Iris pigment epithelial cell (primary cell): ENCODE data around the gene TTC9.

Source experiments
- DNase-seq: peaks from one replicate; pipeline ENCODE4 v3.0.0-alpha.2; 2011; ENCODE audit warnings: low read depth

Gene TTC9

DNA sequence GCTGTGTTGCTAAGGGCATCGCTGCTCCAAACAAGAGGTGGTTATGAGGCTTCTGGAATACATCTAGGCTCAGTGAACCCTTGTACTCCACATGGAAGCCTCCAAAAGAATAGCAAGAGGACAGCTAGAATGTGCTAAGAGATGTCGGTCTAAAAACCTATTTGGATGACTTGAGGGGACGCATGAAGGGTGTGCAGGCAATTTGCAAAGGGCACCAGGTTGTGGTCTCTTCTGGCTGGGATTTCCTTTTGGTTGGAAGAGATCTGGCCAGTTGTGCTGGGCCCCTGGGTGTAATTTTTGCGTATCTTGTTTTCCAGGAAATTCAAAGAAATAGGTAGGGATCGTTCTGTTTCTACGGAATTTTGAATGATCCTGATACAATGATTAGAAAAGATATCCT is 4.2 kb downstream of the TTC9 start:
- no peak for DNase-seq

DNA sequence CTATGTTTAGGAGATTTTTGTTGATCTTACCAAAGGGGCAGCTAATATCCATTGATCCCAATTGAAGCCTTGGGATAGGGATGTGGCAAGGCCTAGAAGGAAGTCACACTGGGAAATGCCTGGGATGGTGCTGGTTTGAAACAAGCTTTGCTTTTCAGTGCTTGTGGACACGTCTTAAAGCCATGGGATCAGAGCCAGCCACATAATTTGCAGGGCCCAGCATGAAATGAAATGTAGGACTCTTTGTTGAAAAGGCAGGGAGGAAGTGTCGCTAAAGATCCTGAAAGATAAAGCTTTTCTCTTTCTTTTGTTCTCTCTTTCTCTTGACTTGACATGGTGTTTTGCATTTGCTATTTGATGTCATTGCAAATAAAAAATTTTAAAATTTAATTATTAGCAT is 5.0 kb downstream of the TTC9 start:
- DNase-seq: no peak

DNA sequence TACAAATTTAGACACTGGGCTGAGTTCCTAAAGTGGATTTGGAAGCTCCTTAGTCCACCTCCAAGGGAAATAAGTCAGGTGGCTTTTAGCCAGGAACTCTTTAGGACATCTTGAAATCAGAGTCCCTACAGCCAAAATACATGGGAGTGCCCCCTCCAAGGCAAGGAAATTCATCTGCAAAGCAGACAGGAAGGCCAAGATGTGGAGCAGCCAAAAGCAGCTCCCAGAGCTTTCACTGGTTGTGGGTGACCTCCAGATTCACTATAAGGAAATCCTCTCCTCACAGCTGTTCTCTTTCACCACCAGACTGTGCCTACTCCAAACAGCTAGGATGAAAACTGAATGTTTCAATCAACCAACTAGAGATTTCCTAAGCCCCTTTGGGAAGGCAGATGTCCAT is 6.6 kb downstream of the TTC9 start:
- no peak for DNase-seq

DNA sequence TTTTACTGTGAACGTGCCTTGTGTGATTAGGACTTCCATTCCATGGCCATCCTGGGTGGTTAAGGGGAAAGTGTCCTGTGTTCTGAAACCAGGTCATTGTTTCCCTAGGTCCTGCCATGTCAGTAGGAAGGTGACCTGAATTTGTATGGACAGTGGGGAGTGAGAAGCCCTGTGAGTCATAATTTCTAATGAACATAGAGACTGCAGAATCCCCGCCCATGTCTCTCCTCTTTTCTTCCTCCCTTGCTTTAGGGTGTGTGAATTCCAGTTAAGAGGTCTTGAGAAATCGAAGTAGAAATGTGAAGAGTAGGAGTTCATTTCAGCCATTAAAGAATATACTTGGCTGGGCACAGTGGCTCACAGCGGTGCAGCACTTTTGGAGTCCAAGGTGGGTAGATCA is 8.1 kb downstream of the TTC9 start:
- no peak for DNase-seq

DNA sequence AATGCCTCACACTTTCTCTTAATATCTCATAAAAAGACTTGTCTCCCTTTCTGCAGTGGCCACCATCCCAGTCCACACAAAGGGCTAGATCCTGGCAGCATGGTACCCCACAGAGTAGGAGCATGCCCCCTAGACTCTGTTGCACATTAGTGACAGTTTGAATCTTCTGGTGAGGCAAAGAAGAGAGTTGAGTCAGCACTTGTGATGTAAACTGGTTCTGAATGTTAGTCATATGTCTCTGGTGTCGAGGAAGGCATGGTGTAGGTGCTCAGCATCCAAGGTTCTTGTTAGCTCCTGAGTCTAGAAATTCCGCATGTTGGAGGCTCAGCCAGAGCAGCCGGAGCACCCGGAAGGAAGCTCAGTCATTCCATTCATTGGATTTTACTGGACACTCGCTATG is 9.8 kb downstream of the TTC9 start:
- no peak for DNase-seq

DNA sequence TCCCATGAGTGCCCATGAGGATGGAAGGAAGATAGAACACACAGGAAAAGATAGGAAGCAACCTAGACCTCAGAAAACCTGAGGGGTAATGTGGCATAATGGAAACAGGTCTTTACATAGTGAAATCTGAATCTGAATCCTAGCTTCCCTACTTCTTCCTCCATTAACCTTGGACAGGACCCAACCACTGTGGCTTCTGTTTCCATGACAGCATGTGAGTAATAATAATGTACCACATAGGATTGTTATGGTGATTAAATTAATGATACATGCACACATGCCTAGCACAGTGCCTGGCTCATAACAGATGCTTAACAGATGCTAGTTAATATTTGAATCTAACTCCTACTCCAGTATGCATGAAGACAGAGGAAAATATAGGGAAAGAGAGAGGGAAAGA is 11.2 kb downstream of the TTC9 start:
- no peak for DNase-seq

DNA sequence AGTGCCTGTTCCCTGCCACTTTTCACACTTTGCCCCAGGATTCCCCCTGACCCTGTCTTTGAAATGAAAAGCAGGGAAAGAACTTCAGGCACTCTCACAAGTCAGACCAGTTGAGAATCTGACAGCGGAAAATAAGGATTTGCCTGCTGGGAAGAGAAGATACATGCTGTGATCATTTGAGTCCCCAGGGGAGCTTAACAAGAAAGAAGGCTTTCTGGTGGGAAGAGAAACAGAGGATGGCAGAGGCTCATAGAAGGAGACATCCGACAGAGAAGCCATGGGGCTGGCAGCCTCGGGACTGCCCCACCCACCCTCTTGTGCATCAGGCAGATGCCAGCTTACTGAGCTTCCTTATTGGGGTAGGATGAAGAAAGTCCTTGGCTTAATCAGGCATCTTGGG is 11.9 kb downstream of the TTC9 start:
- no peak for DNase-seq

DNA sequence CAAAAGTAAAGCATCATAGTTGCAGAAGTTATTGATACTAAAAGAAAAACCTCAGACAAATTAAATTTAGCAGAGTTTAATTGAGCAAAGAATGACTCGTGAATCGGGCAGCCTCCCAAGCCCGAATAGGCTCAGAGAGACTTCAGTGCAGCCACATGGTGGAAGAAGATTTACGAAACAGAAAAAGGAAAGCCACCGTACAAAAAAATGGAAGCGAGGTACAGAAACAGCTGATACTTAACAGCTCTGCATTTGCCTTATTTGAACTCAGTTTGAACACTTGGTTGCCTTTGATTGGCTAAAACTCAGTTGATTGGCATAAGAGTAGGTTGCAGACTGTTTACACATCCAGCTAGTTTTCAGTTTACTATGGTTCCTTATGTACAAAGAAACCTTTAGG is 12.9 kb downstream of the TTC9 start:
- DNase-seq: no peak

DNA sequence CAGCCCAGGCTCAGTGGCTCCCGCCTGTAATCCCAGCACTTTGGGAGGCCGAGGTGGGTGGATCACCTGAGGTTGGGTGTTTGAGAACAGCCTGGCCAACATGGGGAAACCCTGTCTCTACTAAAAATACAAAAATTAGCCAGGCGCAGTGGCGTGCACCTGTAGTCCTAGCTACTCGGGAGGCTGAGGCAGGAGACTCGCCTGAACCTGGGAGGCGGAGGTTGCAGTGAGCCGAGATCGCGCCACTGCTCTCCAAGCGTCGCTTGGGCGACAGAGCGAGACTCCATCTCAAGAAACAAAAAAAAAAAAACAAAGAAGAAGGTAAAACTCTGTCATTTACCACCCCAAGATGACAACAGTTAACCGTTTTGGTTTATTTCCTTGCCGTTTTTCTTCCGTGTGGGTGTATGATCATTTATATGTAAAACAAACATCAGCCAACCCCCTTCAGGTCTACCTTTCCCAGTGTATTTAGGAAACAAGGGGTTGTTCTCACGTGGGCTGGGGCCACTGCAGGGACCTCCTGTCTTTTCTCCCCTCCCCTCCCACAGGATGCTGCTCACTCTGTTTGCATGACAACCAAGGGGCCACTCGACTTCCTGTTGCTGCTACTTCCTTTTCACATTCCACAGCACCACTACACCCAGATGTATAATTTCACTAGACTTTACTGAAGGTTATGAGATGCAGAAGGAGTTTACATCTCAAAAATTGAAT is 13.6 kb downstream of the TTC9 start:
- DNase-seq: no peak

DNA sequence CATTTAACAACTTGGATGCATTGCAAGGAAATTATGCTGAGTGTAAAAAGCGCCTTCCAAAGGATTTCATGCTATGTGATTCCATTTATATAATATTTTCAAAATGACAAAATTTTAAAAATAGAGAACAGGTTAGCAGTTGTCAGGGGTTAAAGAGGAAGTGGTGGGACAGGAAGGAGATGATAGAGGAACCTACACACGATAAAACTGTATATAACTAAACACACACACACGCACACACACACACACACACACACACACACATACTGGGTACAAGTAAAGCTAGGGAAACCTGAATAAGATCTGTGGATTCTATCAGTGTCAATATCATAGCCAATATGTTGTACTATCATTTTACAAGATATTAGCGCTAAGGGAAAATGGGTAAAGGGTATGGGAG is 17.2 kb downstream of the TTC9 start:
- DNase-seq: no peak

DNA sequence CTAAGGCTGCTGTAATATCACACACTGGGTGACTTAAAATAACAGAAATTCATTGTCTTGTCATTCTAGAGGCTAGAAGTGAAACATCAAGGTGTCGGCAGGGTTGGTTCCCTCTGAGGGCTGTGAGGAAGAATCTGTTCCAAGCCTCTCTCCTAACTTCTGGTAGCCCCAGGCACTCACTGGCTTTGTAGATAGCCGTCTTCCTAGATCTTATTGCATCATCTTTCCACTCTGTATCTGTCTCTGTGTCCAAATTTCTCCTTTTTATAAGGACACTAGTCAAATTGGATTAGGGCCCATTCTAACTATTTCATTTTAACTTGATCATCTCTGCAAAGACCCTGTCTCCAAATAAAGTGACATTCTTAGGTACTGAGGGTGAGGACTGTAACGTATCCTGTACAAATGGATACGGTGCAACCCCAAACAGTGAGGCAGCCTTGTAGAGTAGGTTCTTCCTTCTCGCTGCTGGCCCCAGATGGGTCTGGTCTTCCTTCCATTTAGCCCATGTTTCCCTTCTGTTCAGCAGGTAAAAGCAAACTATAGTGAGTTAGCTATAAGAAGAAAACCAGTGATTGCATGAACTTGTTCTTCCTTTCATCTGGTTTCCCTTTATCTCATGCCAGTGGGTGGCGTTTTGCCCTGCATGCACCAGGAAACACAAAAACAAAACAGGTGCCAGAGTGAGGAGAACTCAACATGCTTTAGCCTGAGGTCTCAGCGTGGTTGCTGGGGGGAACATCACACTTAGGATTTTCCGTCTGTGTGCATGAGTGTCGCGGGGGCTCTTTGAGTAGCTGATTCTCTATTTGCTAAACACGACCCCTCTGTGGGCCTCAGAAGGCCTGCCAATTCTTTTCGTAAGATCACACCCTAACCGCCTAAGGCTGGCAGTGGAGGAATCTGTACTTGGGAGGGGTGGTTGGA is 19.5 kb downstream of the TTC9 start:
- no peak for DNase-seq

DNA sequence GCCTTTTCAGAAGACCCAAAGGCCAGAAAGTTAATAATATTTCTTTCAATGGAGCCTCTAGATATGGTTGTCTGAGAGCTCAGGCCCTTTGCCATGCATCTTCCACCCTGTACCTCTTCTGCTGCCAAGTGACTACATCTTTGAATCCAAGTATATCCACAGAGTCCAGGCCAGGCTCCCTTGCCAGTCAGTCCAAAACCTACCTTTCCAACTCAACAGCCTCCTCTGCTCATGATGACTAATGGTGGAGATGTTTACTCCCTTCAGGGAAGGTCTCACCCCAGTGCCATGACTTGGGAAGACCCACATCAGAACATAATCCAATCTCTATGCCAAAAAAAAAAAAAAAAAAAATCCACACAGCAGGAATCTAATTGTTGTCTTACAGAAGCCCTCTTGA is 20.4 kb downstream of the TTC9 start:
- no peak for DNase-seq

DNA sequence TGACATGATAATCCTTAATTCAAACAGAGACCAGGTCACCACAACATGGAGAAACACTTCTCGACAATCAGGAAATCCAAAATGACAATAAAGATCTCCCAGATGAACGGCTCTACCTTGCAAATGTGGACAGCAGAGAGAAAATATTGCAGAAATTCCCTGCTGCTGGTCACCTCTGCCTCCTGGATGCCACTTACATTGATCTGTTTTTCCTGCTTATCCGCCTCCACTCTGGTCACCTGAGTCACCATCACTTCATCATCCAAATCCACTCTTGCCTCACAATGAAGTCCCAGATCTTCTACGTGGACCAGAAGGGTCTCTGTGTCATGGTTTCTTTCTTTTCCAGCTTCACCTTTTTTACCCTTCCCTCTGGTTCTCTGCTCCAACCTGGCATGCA is 21.1 kb downstream of the TTC9 start:
- no peak for DNase-seq

DNA sequence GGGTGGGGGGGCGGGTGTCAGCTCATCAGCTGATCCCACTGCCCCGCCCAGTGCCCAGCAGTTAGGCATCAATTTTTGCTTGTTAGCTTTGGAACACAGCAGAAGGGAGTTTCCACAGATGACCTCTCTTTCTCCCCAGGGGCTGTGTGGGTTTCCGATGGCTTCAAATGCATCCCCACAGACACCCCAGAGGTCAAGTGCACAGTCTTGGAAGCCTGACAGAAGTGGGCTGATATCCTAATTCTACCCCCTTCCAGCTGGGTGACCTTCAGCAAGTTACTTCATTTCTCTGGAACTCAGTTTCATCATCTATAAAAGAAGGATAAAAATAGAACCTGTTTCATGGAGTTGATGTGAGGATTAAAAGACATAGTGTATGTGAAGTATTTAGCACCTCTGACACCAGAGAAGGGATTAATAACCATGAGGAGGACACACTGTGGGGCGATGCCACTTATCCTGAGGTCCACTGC is 22.0 kb downstream of the TTC9 start:
- DNase-seq: peak; percentile 28

DNA sequence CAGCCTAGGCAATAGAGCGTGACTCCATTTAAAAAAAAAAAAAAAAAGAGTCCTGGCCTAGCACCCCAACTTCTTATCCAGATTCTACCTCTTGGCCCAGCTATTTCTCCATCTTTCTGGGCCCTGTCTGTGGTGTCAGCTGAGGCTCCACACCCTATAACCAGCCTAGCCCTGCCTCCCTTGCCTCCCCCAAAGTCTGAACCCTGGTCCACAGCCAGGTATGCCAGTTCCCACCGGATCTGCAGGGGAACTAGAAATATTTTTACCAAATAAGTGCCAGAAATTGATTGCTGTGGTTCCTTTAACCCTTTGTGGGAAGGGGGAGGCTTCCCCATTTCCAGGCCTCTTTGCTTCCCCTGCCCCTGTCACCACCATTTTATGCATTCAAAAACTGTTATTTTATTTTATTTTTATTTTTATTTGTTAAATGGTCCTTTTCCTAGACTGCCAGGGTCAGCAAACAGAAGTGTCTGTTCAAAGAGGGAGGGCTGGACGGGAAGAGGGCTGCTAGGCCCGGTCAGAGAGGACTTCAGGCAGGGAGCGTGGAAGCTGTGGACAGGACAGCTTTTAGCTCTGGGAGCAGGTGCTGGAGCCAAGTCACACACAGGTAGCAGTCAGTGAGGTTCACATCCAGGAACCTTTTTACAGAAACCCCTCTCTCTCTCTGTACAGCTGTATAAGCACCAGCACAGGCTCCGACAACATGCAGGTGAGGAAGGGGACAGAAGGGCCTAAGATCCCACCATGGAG is 23.2 kb downstream of the TTC9 start:
- DNase-seq: no peak

DNA sequence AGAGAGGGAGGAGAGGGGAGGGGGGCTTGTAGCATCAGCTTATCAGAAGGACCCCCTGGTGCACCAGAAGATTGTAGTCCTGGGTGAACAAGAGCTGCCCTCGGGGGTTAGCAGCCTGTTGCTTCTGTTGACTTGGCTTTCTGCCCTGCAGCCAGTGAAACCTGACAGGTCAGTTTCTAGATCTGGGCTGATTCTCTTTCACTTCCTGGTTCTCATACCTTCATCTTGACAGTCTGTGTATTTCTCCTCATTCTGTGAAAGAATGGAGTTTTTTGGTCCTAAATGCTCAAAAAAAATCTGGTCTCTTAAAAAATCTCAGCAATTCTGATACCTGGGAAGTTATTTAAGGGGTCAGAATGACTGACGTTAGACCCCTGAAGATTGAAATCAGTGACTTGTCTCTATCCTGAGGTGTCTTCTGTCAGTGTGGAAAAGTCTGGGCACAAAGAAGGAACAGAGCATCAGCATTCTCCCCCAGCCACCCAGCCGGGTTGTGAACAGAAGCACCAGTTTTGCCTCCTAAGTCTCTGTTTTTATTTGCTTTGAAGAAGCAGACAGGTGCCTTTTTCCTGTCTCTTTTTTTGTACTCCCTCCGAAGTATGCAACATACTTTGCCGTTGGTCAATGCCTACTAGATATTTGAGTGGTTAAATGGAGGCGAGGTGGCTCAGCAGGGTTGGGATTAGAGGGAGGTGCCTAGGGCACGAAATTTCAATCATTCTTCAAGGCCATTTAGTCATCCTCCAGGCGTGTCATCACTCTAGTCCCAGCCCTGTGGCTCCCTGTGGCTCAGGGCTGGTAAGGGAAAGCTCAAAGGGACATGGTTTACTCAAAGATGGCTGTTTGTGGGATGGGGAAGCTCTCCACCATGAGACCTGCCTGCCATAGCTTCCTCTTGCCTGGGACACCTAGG is 24.0 kb downstream of the TTC9 start:
- no peak for DNase-seq

DNA sequence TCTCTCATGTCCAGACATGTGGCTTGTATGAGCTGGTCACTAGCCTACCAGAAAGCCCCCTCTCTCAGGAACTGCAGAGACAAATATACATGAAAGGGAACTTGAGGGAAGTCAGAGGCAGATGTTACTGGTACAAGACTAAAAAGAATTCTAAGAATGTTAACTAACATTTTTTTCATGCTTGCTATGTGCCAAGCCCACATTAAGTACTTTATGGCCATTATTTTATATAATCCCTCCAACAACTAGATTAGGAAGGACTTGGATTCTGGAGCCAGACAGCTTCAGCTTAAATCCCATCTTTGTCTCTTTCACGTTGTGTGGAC is 24.6 kb downstream of the TTC9 start:
- DNase-seq: peak; percentile 21

DNA sequence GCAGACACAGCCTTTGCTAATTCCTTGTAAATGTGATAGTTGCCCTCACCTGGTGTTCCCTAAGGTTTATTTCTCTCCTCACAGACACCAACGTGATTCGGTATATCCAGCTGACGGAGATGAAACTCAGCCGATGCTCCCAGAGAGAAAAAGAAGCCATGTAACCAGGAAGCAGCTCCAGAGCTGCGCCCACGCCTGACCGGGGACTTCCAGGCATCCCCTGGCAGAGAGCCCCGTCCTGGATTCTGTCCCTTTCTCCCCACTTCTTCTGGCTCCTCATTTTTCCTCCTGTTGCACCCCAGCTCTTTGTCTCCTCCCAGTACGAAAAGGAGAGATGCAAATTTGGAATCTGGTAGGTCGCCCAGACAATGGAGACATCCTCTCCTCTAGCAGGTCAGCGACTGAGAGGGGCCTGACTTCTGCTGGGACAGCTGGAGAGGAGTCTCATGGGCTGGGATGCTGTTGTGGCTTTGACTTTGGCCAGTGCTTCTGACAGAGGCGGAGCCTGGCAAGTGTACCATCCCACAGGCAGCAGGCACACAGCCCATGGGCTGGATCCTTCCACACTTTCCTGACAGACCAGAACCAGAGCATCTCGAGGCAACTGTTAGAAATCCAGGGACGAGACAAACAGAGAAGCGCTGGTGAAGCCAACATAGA is 29.4 kb downstream of the TTC9 start:
- no peak for DNase-seq

DNA sequence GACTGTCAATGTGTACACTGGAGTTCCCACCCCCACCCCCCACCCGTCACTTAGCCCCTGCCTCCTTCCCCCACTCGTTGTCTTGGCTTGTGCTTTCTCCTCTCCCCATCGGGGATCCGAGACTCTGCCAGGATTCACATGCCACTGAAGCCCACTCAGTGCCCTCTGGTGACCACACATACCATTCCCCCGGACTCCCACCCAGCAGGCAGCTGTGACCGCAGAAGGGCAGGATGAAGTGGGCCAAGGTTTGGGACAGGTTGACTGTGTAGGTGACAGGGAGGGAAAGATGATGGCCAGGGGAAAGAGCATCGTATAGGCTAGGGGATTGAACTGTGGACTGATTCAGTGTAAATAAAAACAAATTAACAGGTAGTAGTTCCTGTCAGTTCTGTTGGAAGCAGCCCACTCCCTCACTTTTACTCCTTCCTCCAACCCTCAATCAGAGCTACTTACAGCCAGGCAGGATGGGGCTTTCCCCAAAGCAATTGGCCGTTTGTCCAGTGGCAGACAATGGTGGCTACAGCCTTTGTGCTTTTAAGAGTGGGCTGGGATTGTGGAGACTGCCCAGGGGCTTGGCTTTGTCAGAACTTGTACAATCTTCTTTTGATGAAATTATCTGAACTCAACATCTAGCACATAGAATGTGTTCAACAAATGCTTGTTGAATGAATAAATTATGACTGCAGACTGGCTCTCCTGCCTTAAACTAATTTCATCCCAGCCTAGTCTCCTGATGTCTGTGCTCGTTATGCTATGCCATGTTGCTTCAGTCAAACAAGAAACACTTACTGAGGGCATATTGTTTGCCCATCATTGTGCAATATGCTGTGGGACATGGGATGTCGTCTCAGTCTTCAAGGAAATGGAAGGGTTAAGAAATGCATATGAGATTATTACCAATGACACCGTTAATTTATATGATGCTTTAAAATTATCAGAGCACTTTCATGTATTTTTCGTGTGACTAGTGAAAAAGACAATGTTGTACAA is 30.2 kb downstream of the TTC9 start:
- no peak for DNase-seq

DNA sequence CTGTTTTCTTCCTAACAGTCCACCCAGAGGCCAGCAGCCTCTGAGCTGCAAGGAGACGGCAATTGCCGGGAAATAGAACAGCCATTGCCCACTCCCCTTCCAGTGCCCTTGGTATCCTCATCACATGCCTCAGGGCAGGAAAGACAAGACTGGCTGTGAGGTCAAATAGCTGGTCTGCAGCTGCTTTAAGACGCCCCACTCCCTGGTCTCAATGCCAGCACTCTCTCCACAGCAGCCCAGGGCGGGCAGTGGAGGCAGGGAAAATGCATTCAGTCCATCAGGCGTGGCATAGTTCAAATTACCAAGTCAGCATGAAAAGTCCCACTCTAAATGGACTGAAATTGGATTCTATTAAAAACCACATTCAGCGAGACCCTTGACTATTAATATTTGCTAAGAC is 35.6 kb downstream of the TTC9 start:
- DNase-seq: no peak
